Esophagus muscularis mucosa (tissue), 4 donors: ENCODE data around the gene C1QTNF9B. TPM values are rescaled to one million over a fixed set of nuclear protein-coding genes. Genes with fewer than 3 reads are reported as not detected.

Experiments used
- DNase-seq: peaks from one replicate; pipeline ENCODE4 v3.0.0-alpha.2; 2017; ENCODE audit errors: extremely low spot score
- H3K27ac ChIP-seq, 4 donors: fragments of 200-600 bp; sonication (generic); replicated peaks in 1 of 4; 1 replicate in 3 of 4; 2 replicates in 1 of 4; pipeline ENCODE4 v1.5.1; 2016 to 2019; ENCODE audit warnings: mild to moderate bottlenecking in 1 of 4
- H3K27me3 ChIP-seq, 4 donors: fragments of 200-600 bp; sonication (generic); one replicate each; pipeline versions ENCODE4 v1.5.1 to v1.6.0; 2016 to 2019
- H3K36me3 ChIP-seq, 4 donors: fragments of 200-600 bp; sonication (generic); one replicate each; pipeline ENCODE4 v1.5.1; 2016 to 2019
- H3K4me1 ChIP-seq, 4 donors: fragments of 200-600 bp; sonication (generic); one replicate each; pipeline ENCODE4 v1.5.1; 2016 to 2019
- H3K4me3 ChIP-seq, 4 donors: fragments of 200-600 bp; sonication (generic); 1 replicate in 2 of 4; 2 replicates in 2 of 4; pipeline ENCODE4 v1.5.1; 2016 to 2019; ENCODE audit warnings: mild to moderate bottlenecking in 4 of 4, moderate library complexity in 1 of 4
- H3K9me3 ChIP-seq, 4 donors: fragments of 200-600 bp; sonication (generic); 1 replicate in 3 of 4; 2 replicates in 1 of 4; pipeline ENCODE4 v1.5.1; 2016 to 2019
- EP300 ChIP-seq: sonication (generic); formaldehyde crosslinking; IDR thresholded peaks from one replicate; pipeline ENCODE4 v1.6.1; 2017; ENCODE audit warnings: antibody characterized with exemption
- POLR2A ChIP-seq: fragments of 450-650 bp; IDR thresholded peaks from one replicate; pipeline ENCODE4 v1.6.1; 2017; ENCODE audit warnings: antibody characterized with exemption, moderate library complexity, mild to moderate bottlenecking, low read depth
- POLR2AphosphoS5 ChIP-seq, 2 donors: sonication (generic); formaldehyde crosslinking; IDR thresholded peaks; one replicate each; pipeline ENCODE4 v1.6.1; 2017; ENCODE audit warnings: antibody characterized with exemption in 2 of 2
- WGBS: methylation state at CpG from one replicate; pipeline ENCODE4 v1.1.5; 2018; 5-methylcytosine and 5-hydroxymethylcytosine counted together
- intact Hi-C: fragments of 100-400 bp; cut with DNase I; formaldehyde crosslinking; loops from one replicate; pipeline ENCODE4 v1.15.1; 2023
- total RNA-seq, 4 donors: library from RNA; depleted of rRNA; stranded (reverse); fragments of >200 nt; gene quantifications; one replicate each; pipeline versions ENCODE4 v1.1.0 to v1.2.1, GENCODE V29; 2016
- TF ChIP-seq, protein P1 (sequence below), 3 experiments: fragments of 200-600 bp in 2 of 3; fragments of 450-650 bp in 1 of 3; sonication (generic) in 2 of 3; IDR thresholded peaks; one replicate each; pipeline ENCODE4 v1.5.1; 2017 to 2019; ENCODE audit warnings: antibody characterized with exemption in 3 of 3, mild to moderate bottlenecking in 2 of 3, moderate library complexity in 1 of 3

C1QTNF9B gene
- total RNA-seq, 4 donors from 2014 or later = 0.32 to 0.86 TPM; not detected in 2

GRCh38 chr13:23865026-23865425, 32.3 kb downstream of the C1QTNF9B start:
- intact Hi-C loops = no loop called here
- Histone ChIP-seq H3K27ac (no peak overlapping the region), H3K27me3 (no peaks in the 10 kb centered on the region), H3K4me1 (peaks cover 0 to 18% (median 8%) of the 10 kb centered on the region in 4 donors), H3K36me3 (peaks cover 0 to 32% (median 10%) of the 10 kb centered on the region in 4 donors), H3K4me3 (no peak overlapping the region), H3K9me3 (no peaks in the 10 kb centered on the region)
- DNase-seq = no peak
- TF ChIP-seq POLR2AphosphoS5 (IDR thresholded peaks at IDR 0.05) (no peak), POLR2A (no peak)
- TF ChIP-seq, protein P1, sequence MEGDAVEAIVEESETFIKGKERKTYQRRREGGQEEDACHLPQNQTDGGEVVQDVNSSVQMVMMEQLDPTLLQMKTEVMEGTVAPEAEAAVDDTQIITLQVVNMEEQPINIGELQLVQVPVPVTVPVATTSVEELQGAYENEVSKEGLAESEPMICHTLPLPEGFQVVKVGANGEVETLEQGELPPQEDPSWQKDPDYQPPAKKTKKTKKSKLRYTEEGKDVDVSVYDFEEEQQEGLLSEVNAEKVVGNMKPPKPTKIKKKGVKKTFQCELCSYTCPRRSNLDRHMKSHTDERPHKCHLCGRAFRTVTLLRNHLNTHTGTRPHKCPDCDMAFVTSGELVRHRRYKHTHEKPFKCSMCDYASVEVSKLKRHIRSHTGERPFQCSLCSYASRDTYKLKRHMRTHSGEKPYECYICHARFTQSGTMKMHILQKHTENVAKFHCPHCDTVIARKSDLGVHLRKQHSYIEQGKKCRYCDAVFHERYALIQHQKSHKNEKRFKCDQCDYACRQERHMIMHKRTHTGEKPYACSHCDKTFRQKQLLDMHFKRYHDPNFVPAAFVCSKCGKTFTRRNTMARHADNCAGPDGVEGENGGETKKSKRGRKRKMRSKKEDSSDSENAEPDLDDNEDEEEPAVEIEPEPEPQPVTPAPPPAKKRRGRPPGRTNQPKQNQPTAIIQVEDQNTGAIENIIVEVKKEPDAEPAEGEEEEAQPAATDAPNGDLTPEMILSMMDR (IDR thresholded peaks at IDR 0.05) = no peak
- WGBS = 74% methylated on average over 1 of the region's 1 CpG

DNA sequence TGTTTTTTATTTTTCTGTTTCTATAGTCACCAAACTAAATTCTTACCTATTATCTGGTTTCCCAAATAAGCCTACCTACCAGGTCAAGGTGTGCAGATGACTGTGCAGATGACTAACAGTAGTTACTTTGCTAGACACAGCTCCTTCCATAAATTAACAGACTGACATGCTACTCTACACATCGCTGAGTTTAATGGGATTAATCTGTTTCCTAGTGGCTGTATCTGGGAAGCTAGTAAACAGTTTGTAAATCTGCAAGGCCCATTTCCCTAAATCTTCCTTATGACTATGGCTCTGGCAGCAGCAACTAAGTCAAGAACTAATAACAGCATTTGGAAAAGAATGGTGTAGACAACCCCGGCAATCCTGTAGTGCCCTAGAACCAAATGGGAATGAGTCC, 36.0 kb downstream of the C1QTNF9B start:
- Histone ChIP-seq H3K4me3 (no peak overlapping the region), H3K4me1 (peaks cover 0 to 8% (median 8%) of the 10 kb centered on the region in 4 donors), H3K27me3 (no peaks in the 10 kb centered on the region), H3K36me3 (peaks cover 0 to 19% (median 11%) of the 10 kb centered on the region in 4 donors), H3K9me3 (no peaks in the 10 kb centered on the region), H3K27ac (no peak overlapping the region)
- no peak for DNase-seq
- TF ChIP-seq POLR2AphosphoS5 (IDR thresholded peaks at IDR 0.05) (no peak), EP300 (no peak), POLR2A (no peak)
- TF ChIP-seq, protein P1 (IDR thresholded peaks at IDR 0.05) = no peak
- 97% methylated on average over 2 of the region's 2 CpGs for WGBS
- intact Hi-C loops = no loop called here

- intact Hi-C loops = no loop called here
- Histone ChIP-seq H3K4me3 (no peak overlapping the region), H3K4me1 (peaks cover 0 to 8% (median 8%) of the 10 kb centered on the region in 4 donors), H3K9me3 (no peaks in the 10 kb centered on the region), H3K36me3 (peaks cover 0 to 22% (median 16%) of the 10 kb centered on the region in 4 donors), H3K27me3 (no peaks in the 10 kb centered on the region), H3K27ac (no peak overlapping the region)
- TF ChIP-seq, protein P1 (IDR thresholded peaks at IDR 0.05) = no peak
- TF ChIP-seq POLR2A = no peak
- no peak for TF ChIP-seq POLR2AphosphoS5 (IDR thresholded peaks at IDR 0.05)
- TF ChIP-seq EP300 = no peak
- WGBS = 98% methylated on average over 2 of the region's 2 CpGs
- no peak for DNase-seq
These were observed 37.4 kb downstream of the C1QTNF9B start for GRCh38 chr13:23859904-23860303.

DNA sequence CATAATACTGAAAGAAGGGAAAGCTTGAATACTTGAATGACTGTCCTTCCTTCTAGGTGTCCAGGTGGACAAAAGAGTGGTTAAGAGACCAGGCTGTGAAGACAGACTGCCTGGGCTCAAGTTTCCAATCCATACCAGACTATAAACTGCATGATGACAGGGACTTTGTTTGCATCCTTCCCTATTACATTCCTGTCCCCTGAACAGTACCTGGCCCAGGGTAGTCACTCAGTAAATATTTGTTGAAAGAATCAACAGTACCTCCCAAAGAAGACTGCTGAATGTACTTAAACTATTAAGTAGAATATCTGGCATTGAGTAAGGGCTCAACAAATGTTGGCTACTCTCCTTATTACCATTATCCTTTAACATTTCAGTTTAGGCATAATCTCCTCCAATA, 37.8 kb downstream of the C1QTNF9B start:
- peaks cover 0 to 24% (median 16%) of the 10 kb centered on the region in 4 donors for H3K36me3 ChIP-seq
- H3K4me1 ChIP-seq = peaks cover 0 to 8% (median 8%) of the 10 kb centered on the region in 4 donors
- intact Hi-C loops = no loop called here
- DNase-seq = no peak
- no peak overlapping the region for H3K27ac ChIP-seq
- H3K27me3 ChIP-seq = no peaks in the 10 kb centered on the region
- no peak overlapping the region for H3K4me3 ChIP-seq
- TF ChIP-seq POLR2A (no peak), EP300 (no peak), POLR2AphosphoS5 (IDR thresholded peaks at IDR 0.05) (no peak)
- TF ChIP-seq, protein P1 (IDR thresholded peaks at IDR 0.05) = no peak
- H3K9me3 ChIP-seq = no peaks in the 10 kb centered on the region

GRCh38 chr13:23858546-23858945, 38.8 kb downstream of the C1QTNF9B start:
- no peak overlapping the region for H3K27ac ChIP-seq
- no peaks in the 10 kb centered on the region for H3K9me3 ChIP-seq
- H3K4me1 ChIP-seq = peaks cover 0 to 8% (median 8%) of the 10 kb centered on the region in 4 donors
- 83% methylated on average over 5 of the region's 5 CpGs for WGBS
- intact Hi-C loops = no loop called here
- H3K27me3 ChIP-seq = no peaks in the 10 kb centered on the region
- peaks cover 0 to 26% (median 16%) of the 10 kb centered on the region in 4 donors for H3K36me3 ChIP-seq
- TF ChIP-seq, protein P1 (IDR thresholded peaks at IDR 0.05) = no peak
- TF ChIP-seq POLR2A (no peak), EP300 (no peak), POLR2AphosphoS5 (IDR thresholded peaks at IDR 0.05) (no peak)
- no peak overlapping the region for H3K4me3 ChIP-seq
- DNase-seq = no peak
